Measurements from ENCODE around the gene ADAMTS8. TPM values are rescaled to one million over a fixed set of nuclear protein-coding genes. Genes with fewer than 3 reads are reported as not detected.

ADAMTS8 gene
- total RNA-seq, 3 donors from 2014 or later (not counting 1 experiment from before 2014, with no cell fraction given), result not detected

- Mint-ChIP-seq H3K36me3 (no peaks in the 10 kb centered on the region), H3K27ac (no peak overlapping the region), H3K9me3 (no peaks in the 10 kb centered on the region), H3K4me3 (no peak overlapping the region), H3K27me3 (ENCODE audit: low read depth in 2 of 2) (peaks cover 8 to 13% of the 10 kb centered on the region in 2 donors), H3K4me1 (peaks cover 19 to 23% of the 10 kb centered on the region in 2 donors)
- H3K4me3 ChIP-seq (ENCODE audit: low read length), result peak overlapping the region; percentile 69
- ATAC-seq, result peak; percentile 87 to 91 (median 89)
- WGBS (ENCODE audit: insufficient coverage), result under 1% methylated on average over 17 of the region's 20 CpGs
- intact Hi-C loops (cut with micrococcal nuclease), result loop anchor here (1.0 to 2.0 kb wide), 3 partner anchors 222 to 460 kb away; no protein-coding TSS in a partner anchor
- no peaks in the 10 kb centered on the region for H3K9me3 ChIP-seq (ENCODE audit: control insufficient read depth, insufficient read depth, low read length)
- DNase-seq, result peak; percentile 56 to 88
- peaks cover 12% of the 10 kb centered on the region for H3K4me1 ChIP-seq (ENCODE audit: control insufficient read depth, insufficient read depth, low read length)
- H3K36me3 ChIP-seq (ENCODE audit: control insufficient read depth, insufficient read depth, low read length), result no peaks in the 10 kb centered on the region
- TF ChIP-seq, protein P1, sequence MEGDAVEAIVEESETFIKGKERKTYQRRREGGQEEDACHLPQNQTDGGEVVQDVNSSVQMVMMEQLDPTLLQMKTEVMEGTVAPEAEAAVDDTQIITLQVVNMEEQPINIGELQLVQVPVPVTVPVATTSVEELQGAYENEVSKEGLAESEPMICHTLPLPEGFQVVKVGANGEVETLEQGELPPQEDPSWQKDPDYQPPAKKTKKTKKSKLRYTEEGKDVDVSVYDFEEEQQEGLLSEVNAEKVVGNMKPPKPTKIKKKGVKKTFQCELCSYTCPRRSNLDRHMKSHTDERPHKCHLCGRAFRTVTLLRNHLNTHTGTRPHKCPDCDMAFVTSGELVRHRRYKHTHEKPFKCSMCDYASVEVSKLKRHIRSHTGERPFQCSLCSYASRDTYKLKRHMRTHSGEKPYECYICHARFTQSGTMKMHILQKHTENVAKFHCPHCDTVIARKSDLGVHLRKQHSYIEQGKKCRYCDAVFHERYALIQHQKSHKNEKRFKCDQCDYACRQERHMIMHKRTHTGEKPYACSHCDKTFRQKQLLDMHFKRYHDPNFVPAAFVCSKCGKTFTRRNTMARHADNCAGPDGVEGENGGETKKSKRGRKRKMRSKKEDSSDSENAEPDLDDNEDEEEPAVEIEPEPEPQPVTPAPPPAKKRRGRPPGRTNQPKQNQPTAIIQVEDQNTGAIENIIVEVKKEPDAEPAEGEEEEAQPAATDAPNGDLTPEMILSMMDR (IDR thresholded peaks at IDR 0.05), result peak; percentile 96
- no peak overlapping the region for H3K27ac ChIP-seq (ENCODE audit: low read length)
- peaks cover 6% of the 10 kb centered on the region for H3K27me3 ChIP-seq (ENCODE audit: control insufficient read depth, insufficient read depth, low read length)
Measured at GRCh38 chr11:130434521-130435223, 6.3 kb upstream of the ADAMTS8 start.

- Mint-ChIP-seq H3K4me3 (no peak overlapping the region), H3K4me1 (peaks cover 7 to 20% of the 10 kb centered on the region in 2 donors), H3K27ac (no peak overlapping the region), H3K27me3 (ENCODE audit: low read depth in 2 of 2) (peaks cover 20 to 25% of the 10 kb centered on the region in 2 donors), H3K36me3 (no peaks in the 10 kb centered on the region), H3K9me3 (no peaks in the 10 kb centered on the region)
- WGBS (ENCODE audit: insufficient coverage), result 95% methylated on average over 4 of the region's 4 CpGs
- Histone ChIP-seq H3K4me3 (ENCODE audit: low read length) (no peak overlapping the region), H3K4me1 (ENCODE audit: control insufficient read depth, insufficient read depth, low read length) (peaks cover 5% of the 10 kb centered on the region), H3K9me3 (ENCODE audit: control insufficient read depth, insufficient read depth, low read length) (no peaks in the 10 kb centered on the region), H3K27ac (ENCODE audit: low read length) (no peak overlapping the region), H3K27me3 (ENCODE audit: control insufficient read depth, insufficient read depth, low read length) (peaks cover 17% of the 10 kb centered on the region), H3K36me3 (ENCODE audit: control insufficient read depth, insufficient read depth, low read length) (no peaks in the 10 kb centered on the region)
- intact Hi-C loops (cut with micrococcal nuclease), result no loop called here
- ATAC-seq (no peak), DNase-seq (no peak)
- TF ChIP-seq, protein P1 (IDR thresholded peaks at IDR 0.05), result no peak
Measured at GRCh38 chr11:130433357-130433756, 4.9 kb upstream of the ADAMTS8 start.

GRCh38 chr11:130431801-130432200 is 3.4 kb upstream of the ADAMTS8 start:
- peaks cover 13% of the 10 kb centered on the region for H3K4me1 ChIP-seq (ENCODE audit: control insufficient read depth, insufficient read depth, low read length)
- no peak overlapping the region for H3K27ac ChIP-seq (ENCODE audit: low read length)
- no peaks in the 10 kb centered on the region for H3K36me3 ChIP-seq (ENCODE audit: control insufficient read depth, insufficient read depth, low read length)
- H3K27ac Mint-ChIP-seq, result no peak overlapping the region
- no peak for ATAC-seq
- H3K9me3 Mint-ChIP-seq, result no peaks in the 10 kb centered on the region
- TF ChIP-seq, protein P1 (IDR thresholded peaks at IDR 0.05), result peak; percentile 1
- peaks cover 27 to 29% of the 10 kb centered on the region in 2 donors for H3K27me3 Mint-ChIP-seq (ENCODE audit: low read depth in 2 of 2)
- intact Hi-C loops (cut with micrococcal nuclease), result no loop called here
- peaks cover 24% of the 10 kb centered on the region for H3K27me3 ChIP-seq (ENCODE audit: control insufficient read depth, insufficient read depth, low read length)
- DNase-seq, result no peak
- 89% methylated on average over 2 of the region's 3 CpGs for WGBS (ENCODE audit: insufficient coverage)
- no peaks in the 10 kb centered on the region for H3K36me3 Mint-ChIP-seq
- peaks cover 0 to 19% of the 10 kb centered on the region in 2 donors for H3K4me1 Mint-ChIP-seq
- no peaks in the 10 kb centered on the region for H3K9me3 ChIP-seq (ENCODE audit: control insufficient read depth, insufficient read depth, low read length)
- no peak overlapping the region for H3K4me3 Mint-ChIP-seq
- no peak overlapping the region for H3K4me3 ChIP-seq (ENCODE audit: low read length)

All from natural killer cell (primary cell).